Endothelial cell of umbilical vein (primary cell): ENCODE results near the gene ATP5F1B. TPM values are rescaled to one million over a fixed set of nuclear protein-coding genes. Genes with fewer than 3 reads are reported as not detected.
A peak's percentile ranks its signal among the peaks of the same experiment; 100 is the strongest.

Source experiments
- BruUV-seq: library from RNA; stranded (reverse); fragments of 400-500 nt; replicated peaks from 2 replicates; lab custom pipeline; 2021; lab: Mats Ljungman, UMichigan
- CTCF ChIA-PET: fragments of 300-600, 350-600 bp; sonication (Branson Sonifier 250); formaldehyde crosslinking; loops from one replicate; lab custom pipeline; 2021; ENCODE audit warnings: antibody characterized with exemption, inconsistent platforms; lab: Charles Lee
- POLR2A ChIA-PET: fragments of 300-600, 350-600 bp; sonication (Branson Sonifier 250); formaldehyde crosslinking; loops from one replicate; lab custom pipeline; 2021; ENCODE audit warnings: antibody characterized with exemption, inconsistent platforms; lab: Charles Lee
- DNase-seq: peaks from one replicate; pipeline ENCODE4 v3.0.0-alpha.2; 2011; ENCODE audit warnings: low read depth, low spot score
- FAIRE-seq: peaks from 2 replicates; lab custom pipeline; 2011; peaks lifted over from hg19 to GRCh38; lab: Jason Lieb, UNC
- H2AFZ ChIP-seq: 2 replicates; pipeline ENCODE4 v1.6.0; 2012; ENCODE audit warnings: low read depth, low read length, control low read depth, inconsistent platforms
- H3K27ac ChIP-seq: 2 replicates; pipeline ENCODE4 v1.5.1; 2011; ENCODE audit warnings: low read depth, mild to moderate bottlenecking, control low read depth, low read length, moderate library complexity; ENCODE audit not compliant: insufficient read depth
- H3K27me3 ChIP-seq, 2 experiments: 2 replicates each; pipeline versions ENCODE4 v1.6.0 to v1.6.1; 2011; ENCODE audit warnings: low read length in 2 of 2, mixed read lengths in 1 of 2; ENCODE audit not compliant: control insufficient read depth in 2 of 2, insufficient read depth in 2 of 2
- H3K36me3 ChIP-seq, 2 experiments: 2 replicates in 1 of 2; 3 replicates in 1 of 2; pipeline ENCODE4 v1.5.1; 2011; ENCODE audit warnings: low read length in 2 of 2, mild to moderate bottlenecking in 1 of 2, moderate library complexity in 1 of 2; ENCODE audit not compliant: control insufficient read depth in 2 of 2, insufficient read depth in 2 of 2; ENCODE audit errors: extremely low read depth in 1 of 2
- H3K4me1 ChIP-seq: 3 replicates; pipeline ENCODE4 v1.5.1; 2011; ENCODE audit warnings: mild to moderate bottlenecking, low read length; ENCODE audit not compliant: control insufficient read depth, insufficient read depth; ENCODE audit errors: extremely low read depth
- H3K4me2 ChIP-seq: 2 replicates; pipeline ENCODE4 v1.6.1; 2011; ENCODE audit warnings: low read length, control low read depth, mixed read lengths; ENCODE audit not compliant: insufficient read depth
- H3K4me3 ChIP-seq, 3 experiments: fragments of 200-600 bp in 1 of 3; sonication (generic), shearing (Covaris generic) in 1 of 3; replicated peaks in 1 of 3; 2 replicates each; pipeline ENCODE4 v1.5.1; 2011 to 2016; ENCODE audit warnings: control low read depth in 3 of 3, low read length in 3 of 3, mild to moderate bottlenecking in 2 of 3, inconsistent platforms in 1 of 3, low read depth in 1 of 3, moderate library complexity in 1 of 3; ENCODE audit not compliant: insufficient read depth in 1 of 3
- H3K79me2 ChIP-seq: 2 replicates; pipeline ENCODE4 v1.6.0; 2012; ENCODE audit warnings: low read length, inconsistent platforms; ENCODE audit not compliant: control insufficient read depth, insufficient read depth
- H3K9ac ChIP-seq: replicated peaks from 2 replicates; pipeline ENCODE3; 2011; ENCODE audit warnings: low read length, control low read depth; ENCODE audit not compliant: insufficient read depth; ENCODE audit errors: extremely low read depth
- H3K9me1 ChIP-seq: replicated peaks from 3 replicates; pipeline ENCODE4 v1.6.0; 2011; ENCODE audit warnings: mild to moderate bottlenecking, low read length; ENCODE audit not compliant: control insufficient read depth, insufficient read depth; ENCODE audit errors: extremely low read depth
- H3K9me3 ChIP-seq: replicated peaks from 2 replicates; pipeline ENCODE4 v1.5.1; 2012; ENCODE audit warnings: low read length, inconsistent platforms; ENCODE audit not compliant: control insufficient read depth, insufficient read depth
- H4K20me1 ChIP-seq: replicated peaks from 2 replicates; pipeline ENCODE3; 2011; ENCODE audit warnings: mild to moderate bottlenecking, low read length; ENCODE audit not compliant: control insufficient read depth, insufficient read depth; ENCODE audit errors: extremely low read depth
- FOS ChIP-seq: IDR thresholded peaks from 2 replicates; pipeline ENCODE4 v1.6.1; 2011; ENCODE audit warnings: mild to moderate bottlenecking, low read length, moderate library complexity, borderline replicate concordance; ENCODE audit not compliant: insufficient read depth
- POLR2AphosphoS5 ChIP-seq: IDR thresholded peaks from 2 replicates; pipeline ENCODE4 v1.6.1; 2012; ENCODE audit warnings: low read depth, mild to moderate bottlenecking, control low read depth, low read length, moderate library complexity; ENCODE audit not compliant: insufficient read depth
- dilution Hi-C: fragments of 300-500 bp; cut with MboI; formaldehyde crosslinking; loops from one replicate; pipeline ENCODE4 v1.15.0; 2019; ENCODE audit warnings: low sequenced_read_pairs; ENCODE audit not compliant: extremely low pct_ligation_motif_present
- intact Hi-C: fragments of 100-400 bp; cut with micrococcal nuclease; formaldehyde crosslinking; loops from one replicate; pipeline ENCODE4 v1.10.0; 2022
- polyA plus RNA-seq, 4 experiments: library from polyadenylated mRNA; depleted of rRNA in 3 of 4; stranded (reverse) in 3 of 4; unstranded in 1 of 4; fragments of >200 nt; gene quantifications; 2 replicates each; pipeline versions ENCODE4 v1.2.1 to v1.2.3, GENCODE V29; 2011 to 2012; ENCODE audit warnings: missing spikeins in 1 of 4
- total RNA-seq: library from RNA; stranded (reverse); gene quantifications from 2 replicates; pipeline ENCODE4 v1.2.3, GENCODE V29; 2021
- TF ChIP-seq, protein P1 (sequence below), 2 donors: IDR thresholded peaks; 1 replicate in 1 of 2; 2 replicates in 1 of 2; pipeline ENCODE4 v1.5.1; 2011; ENCODE audit warnings: low read length in 2 of 2, mild to moderate bottlenecking in 2 of 2, moderate library complexity in 2 of 2, control low read depth in 1 of 2, inconsistent platforms in 1 of 2, low read depth in 1 of 2; ENCODE audit not compliant: insufficient read depth in 1 of 2; ENCODE audit errors: extremely low read depth in 1 of 2

ATP5F1B gene
- total and polyA plus RNA-seq, 2 donors (not counting 3 experiments of a cell fraction or from before 2014, with no cell fraction given) = 590 to 829 TPM

DNA sequence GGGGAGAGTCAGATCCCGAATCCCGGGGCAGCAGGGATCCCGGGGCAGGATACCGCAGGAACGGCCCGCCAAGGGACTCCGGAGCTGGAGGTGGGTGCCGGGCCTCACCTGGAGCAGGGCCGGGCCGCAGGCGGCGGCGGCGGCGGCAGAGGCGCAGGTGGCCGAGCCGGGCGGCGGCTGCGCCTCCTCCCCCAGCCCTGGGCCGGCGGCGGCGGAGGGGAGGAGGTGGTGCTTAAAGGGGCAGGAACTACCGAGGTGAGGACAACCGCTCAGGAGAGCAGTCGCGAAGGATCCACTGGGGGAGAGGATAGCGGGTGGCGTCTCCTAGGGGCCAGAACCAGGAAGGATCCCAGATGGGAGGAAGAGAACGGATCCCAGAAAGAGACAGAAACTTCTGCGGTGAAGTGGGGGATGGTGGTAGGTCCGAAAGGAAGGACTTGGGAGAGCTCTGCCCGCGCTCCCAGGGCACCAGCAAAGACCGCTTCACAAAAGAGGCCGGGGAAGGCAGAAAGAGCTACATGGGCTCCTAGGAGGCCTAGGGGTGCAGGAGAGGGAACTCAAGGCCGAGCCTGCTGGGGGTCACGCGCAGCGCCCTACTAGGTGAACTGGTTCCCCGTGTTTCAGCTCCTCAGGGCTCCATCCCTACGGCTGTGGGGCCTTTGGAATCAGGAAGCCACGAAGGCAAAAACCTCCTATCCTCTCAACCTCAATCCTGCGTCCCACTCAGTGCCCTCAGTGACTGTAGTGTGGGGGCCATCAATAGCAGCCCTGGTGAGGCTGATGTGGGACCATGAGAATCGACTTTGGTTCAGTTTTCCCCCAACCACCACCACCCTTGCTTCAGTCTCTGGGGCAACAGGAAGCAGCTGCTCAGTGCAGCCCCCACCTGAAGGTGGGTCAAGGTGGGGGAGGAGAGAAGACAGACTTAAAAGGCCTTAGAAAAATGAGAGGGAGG is 10.7 kb downstream of the ATP5F1B start:
- H3K9ac ChIP-seq = peak overlapping the region; percentile 44
- DNase-seq (peak; percentile 70), FAIRE-seq (peak; percentile 67)
- H3K27ac ChIP-seq = peak overlapping the region; percentile 14
- no peaks in the 10 kb centered on the region for H3K9me1 ChIP-seq
- POLR2A ChIA-PET = interaction anchor here (1.2 kb wide), 1 partner anchor 33 kb away, joined by 3 read pairs; no protein-coding TSS in a partner anchor
- no peaks in the 10 kb centered on the region for H3K9me3 ChIP-seq
- H3K79me2 ChIP-seq = peaks cover 18% of the 10 kb centered on the region
- dilution Hi-C loops = no loop called here
- no peaks in the 10 kb centered on the region for H4K20me1 ChIP-seq
- H3K36me3 ChIP-seq = peaks cover 16 to 18% of the 10 kb centered on the region in 2 experiments
- H3K4me2 ChIP-seq = peak overlapping the region; percentile 71
- BruUV-seq = no TSS peak
- TF ChIP-seq POLR2AphosphoS5 (peak; percentile 7), FOS (no peak)
- TF ChIP-seq, protein P1, sequence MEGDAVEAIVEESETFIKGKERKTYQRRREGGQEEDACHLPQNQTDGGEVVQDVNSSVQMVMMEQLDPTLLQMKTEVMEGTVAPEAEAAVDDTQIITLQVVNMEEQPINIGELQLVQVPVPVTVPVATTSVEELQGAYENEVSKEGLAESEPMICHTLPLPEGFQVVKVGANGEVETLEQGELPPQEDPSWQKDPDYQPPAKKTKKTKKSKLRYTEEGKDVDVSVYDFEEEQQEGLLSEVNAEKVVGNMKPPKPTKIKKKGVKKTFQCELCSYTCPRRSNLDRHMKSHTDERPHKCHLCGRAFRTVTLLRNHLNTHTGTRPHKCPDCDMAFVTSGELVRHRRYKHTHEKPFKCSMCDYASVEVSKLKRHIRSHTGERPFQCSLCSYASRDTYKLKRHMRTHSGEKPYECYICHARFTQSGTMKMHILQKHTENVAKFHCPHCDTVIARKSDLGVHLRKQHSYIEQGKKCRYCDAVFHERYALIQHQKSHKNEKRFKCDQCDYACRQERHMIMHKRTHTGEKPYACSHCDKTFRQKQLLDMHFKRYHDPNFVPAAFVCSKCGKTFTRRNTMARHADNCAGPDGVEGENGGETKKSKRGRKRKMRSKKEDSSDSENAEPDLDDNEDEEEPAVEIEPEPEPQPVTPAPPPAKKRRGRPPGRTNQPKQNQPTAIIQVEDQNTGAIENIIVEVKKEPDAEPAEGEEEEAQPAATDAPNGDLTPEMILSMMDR (IDR thresholded peaks at IDR 0.05; ENCODE audit: extremely low read depth in 1 of 2, insufficient read depth in 1 of 2, low read depth in 1 of 2, low read length in 2 of 2) = peak in 1 of 2 donors; percentile 43
- H3K4me3 ChIP-seq = peak overlapping the region; percentile 21 to 76 (median 60)
- no peaks in the 10 kb centered on the region for H3K27me3 ChIP-seq
- intact Hi-C loops = loop anchor here (5.0 kb wide), 2 partner anchors 352 to 477 kb away; partner anchors contain the start of gene STAT6
- CTCF ChIA-PET = interaction anchor here (0.7 to 3.9 kb wide), 9 partner anchors 8 to 121 kb away, joined by 3 to 150 read pairs (median 14); partner anchors contain the start of gene RBMS2
- H2AFZ ChIP-seq = peak overlapping the region; percentile 28
- peaks cover 42% of the 10 kb centered on the region for H3K4me1 ChIP-seq
